Activated CD4-positive, alpha-beta T cell treated with anti-CD3 and anti-CD28 coated beads for 24 hours (primary cell): ENCODE data around the gene ATP8B4.
"Not testable (repeated sequence)": the region's sequence is repeated elsewhere in the genome, so short reads cannot be mapped to it uniquely, and the experiment has no call there.

Experiments
- DNase-seq, 2 donors: peaks; one replicate each; pipeline ENCODE4 v3.0.0-alpha.2; 2020; ENCODE audit warnings: low read depth in 2 of 2

Gene ATP8B4

DNA sequence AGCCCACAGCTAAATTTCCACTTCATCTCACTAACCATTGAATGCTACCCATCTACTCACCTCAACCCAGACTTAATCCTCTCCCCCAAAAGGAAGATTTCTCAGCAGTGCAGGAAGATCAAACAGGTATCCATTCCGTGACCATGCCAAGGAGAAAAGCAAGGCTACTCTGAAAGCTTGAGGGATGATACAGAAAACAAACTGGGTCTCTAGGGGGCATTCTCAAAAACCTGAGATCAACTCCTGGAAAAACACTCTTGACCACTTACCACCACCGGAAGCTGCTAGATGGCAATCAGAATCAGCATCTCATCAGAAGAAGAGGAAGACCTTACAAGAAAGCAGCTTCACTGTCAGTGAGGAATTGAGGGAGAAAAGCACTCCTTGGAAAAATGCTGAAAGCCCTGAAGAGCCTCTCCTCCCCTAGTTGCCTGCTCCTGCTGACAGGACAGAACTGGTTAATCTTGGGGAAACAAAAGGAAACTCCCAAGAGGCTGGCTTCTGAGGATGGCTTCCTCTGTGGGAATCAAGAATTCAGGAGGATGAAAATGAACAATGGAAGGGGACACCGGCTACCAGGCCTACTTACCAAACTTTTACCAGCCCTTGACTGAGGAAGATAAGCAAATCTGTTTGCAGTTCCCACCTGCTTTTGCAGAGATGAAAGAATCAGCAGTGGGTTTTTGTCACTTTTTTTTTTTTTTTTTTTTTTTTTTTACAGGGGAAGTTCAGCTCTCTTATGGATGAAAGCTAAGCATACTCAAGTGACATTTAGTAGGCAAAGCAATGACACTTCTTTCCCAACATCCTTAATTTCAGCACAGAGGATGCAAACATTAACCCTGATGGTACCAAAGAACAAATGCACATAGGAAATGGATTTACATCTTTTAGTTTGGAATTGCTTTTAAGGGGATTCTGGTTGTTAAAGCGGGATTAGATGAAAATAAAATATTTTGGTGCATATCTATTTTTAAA is at the start of gene ATP8B4:
Gene ATP8B4, minus strand, starts transcription at position 171 of the 978 bp plus-strand sequence. CDS start 12,267 bp downstream, outside the sequence.
- DNase-seq: no peak

- no peak for DNase-seq
Measured at GRCh38 chr15:50168379-50168778, 49.3 kb upstream of the ATP8B4 start.

GRCh38 chr15:50167110-50167509 is 48.1 kb upstream of the ATP8B4 start:
- DNase-seq: no peak

- no peak for DNase-seq
Measured at GRCh38 chr15:50166216-50166615, 47.2 kb upstream of the ATP8B4 start.

- DNase-seq: no peak
Measured at GRCh38 chr15:50164458-50164857, 45.4 kb upstream of the ATP8B4 start.

- DNase-seq: no peak
Measured at GRCh38 chr15:50163719-50164410, 44.8 kb upstream of the ATP8B4 start.

DNA sequence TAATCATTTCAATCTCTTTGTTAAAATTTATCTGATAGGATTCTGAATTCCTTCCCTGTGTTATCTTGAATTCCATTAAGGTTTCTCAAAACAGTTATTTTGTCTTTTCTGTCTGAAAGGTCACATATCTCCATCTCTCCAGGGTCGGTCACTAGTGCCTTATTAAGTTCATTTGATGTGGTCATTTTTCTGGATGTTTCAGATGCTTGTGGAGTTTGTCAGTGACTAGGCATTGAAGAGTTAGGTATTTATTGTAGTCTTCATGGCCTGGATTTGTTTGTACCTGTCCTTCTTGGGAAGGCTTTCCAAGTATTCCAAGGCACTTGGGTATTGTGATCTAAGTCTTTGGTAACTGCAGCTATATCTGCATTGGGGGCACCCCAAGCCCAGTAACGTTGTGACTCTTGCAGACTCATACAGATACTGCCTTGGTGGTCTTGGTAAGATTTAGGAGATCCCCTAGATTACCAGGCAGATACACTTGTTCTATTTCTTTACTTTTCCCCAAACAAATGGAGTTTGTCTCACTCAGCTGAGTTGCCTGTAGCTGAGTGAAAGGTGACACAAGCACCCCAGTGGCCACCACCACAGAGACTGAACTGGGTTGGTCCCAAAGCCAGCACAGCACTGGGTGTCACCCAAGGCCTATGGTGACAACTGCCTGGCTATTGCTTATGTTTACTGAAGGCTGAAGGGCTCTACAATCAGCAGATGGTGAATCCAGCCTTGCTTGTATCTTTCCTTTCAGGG is 44.1 kb upstream of the ATP8B4 start:
- no peak for DNase-seq

GRCh38 chr15:50158236-50158635 is 39.2 kb upstream of the ATP8B4 start:
- not testable (repeated sequence) for DNase-seq

DNA sequence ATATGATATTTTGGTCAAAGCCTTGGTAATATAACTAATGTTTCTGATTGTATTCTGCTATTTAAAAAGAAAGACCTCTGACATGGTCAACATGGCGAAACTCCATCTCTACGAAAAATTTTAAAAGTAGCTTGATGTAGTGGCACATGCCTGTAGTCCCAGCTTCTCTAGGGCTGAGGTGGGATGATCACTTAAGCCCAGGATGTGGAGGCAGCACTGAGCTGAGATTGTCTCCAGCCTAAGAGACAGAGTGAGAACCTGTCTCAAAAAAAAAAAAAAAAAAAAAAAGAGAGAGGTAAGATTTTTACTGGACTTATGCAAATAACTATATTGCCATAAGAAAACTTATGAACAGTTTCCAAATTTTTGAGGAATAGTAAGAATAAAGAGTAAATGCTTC is 32.4 kb upstream of the ATP8B4 start:
- no peak for DNase-seq

- DNase-seq: no peak
Measured at GRCh38 chr15:50150851-50151250, 31.8 kb upstream of the ATP8B4 start.

DNA sequence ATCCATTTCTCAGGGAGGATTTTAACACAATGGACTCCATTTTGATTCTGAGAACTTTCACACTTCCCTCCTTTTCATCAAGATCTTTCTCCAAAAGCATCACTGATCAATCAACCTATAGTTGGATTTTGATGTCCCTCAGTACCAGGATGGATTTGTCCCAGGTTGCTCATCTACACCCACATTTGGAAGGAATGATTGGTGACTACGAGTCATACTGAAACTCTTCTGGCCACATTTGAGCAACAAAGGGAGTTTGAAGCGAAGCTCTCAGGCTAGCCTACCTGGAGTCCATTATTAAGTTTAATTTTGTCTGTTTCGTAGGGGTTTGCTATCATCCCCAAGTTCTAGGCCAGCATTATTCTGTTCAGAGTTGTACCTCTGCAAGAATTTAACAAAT is 31.3 kb upstream of the ATP8B4 start:
- no peak for DNase-seq

DNA sequence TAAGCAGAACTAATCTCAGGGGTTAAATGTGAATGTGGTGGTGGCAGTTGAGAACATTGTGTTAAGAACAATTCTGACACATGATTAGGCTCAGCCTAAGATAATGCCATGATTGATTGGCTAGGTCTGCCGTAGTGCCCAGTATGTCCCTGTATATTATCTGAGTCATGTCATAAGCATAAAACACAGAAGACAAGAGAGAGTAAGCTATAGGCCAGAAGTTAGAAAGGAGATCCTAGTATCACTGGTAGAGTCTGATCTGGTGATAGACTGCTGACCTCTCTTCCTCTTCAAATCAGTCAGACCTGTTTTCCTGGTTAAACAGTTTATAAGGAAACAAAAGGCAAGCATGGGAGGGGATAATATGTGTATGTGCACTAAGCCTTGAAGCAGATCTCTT is 30.1 kb upstream of the ATP8B4 start:
- DNase-seq: no peak

GRCh38 chr15:50148362-50148963 is 29.4 kb upstream of the ATP8B4 start:
- no peak for DNase-seq

DNA sequence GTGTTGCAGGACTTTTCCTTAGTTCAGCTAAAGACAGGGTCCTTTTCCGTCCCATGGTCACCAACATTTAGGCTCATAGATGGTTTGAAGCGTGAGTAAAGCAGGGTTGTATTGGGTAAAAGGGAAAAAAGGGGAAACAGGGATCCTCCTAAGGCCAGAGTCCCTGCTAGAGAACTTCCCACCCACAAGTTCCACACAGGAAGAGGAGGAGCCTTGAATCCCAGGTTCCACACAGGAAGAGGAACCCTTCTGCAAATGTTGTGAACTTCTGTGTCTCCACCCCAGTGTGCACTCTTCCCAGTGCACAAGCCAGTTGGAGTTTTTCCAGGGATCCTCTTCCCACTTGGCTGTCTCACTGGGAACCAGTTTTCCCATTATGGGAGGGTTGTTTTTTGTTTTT is 27.6 kb upstream of the ATP8B4 start:
- no peak for DNase-seq

DNA sequence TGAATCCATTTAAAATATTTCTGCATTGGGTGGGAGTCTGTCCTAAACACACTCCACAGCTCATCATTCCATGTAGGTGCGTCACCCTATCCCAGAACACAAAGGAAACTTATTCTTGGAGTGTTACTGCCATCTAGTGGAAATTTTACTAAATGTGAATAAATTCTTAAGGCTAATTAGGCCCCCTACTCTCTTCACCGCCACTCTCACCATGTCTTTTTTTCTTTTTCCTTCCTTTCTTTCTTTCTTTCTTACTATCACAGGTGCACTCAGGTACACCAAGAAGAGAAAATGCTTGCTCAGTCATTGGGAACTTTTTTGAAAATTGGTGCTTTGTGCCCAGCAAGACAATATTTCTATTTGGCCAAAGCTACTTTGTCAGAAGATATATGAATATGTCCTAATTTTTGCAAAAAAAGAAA is 26.4 kb upstream of the ATP8B4 start:
- no peak for DNase-seq

DNA sequence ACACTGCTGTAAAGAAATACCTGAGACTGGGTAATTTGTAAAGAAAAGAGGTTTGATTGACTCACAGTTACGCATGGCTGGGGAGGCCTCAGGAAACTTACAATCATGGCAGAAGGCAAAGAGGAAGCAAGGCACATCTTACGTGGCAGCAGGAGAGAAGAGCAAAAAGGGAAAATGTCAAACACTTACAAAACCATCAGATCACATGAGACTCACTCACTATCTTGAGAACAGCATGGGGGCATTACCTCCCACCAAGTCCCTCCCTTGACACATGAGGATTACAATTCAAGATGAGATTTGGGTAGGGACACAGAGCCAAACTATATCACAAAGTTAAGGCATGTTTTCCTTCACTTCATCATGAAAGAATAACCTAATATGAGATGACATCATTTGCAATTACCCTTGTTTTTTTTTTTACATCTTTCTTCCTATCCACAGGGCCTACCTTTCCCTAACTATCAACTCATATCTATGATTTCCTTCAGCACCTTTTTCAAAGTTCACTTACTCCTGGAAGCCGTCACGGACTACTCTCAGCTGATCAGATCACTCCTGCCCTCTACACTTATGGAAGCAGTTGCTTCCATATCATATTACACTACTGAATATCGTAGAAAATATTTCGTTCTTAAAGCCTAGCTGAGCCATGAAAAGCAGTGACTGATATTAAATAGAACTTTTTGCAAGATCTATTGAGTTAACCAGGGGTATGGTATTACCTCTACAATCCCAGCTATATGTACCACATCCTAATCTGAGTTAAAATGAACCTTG is 25.5 kb upstream of the ATP8B4 start:
- no peak for DNase-seq

GRCh38 chr15:50143255-50143860 is 24.3 kb upstream of the ATP8B4 start:
- no peak for DNase-seq

- no peak for DNase-seq
Measured at GRCh38 chr15:50141856-50142255, 22.8 kb upstream of the ATP8B4 start.

- no peak for DNase-seq
Measured at GRCh38 chr15:50140983-50141382, 21.9 kb upstream of the ATP8B4 start.

GRCh38 chr15:50140098-50140497 is 21.1 kb upstream of the ATP8B4 start:
- no peak for DNase-seq

DNA sequence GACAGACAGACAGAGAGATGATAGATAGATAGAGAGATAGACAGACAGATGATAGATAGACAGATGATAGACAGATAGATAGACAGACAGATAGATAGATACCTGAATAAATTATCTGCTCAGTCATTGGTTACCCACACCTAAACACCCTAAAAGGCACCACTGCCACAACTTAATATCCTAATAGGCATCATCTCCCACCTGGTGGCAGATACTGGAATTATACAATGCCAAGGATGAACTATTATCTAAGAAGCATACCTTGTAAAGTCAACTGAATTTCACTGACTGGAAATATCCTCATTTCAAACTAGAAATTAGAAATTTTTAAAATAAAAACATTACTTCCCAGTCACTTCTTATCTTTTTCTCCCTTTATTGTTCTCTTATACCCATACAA is 19.4 kb upstream of the ATP8B4 start:
- DNase-seq: no peak
